ENCODE measurements around the gene EEIG1.

Gene EEIG1

DNA sequence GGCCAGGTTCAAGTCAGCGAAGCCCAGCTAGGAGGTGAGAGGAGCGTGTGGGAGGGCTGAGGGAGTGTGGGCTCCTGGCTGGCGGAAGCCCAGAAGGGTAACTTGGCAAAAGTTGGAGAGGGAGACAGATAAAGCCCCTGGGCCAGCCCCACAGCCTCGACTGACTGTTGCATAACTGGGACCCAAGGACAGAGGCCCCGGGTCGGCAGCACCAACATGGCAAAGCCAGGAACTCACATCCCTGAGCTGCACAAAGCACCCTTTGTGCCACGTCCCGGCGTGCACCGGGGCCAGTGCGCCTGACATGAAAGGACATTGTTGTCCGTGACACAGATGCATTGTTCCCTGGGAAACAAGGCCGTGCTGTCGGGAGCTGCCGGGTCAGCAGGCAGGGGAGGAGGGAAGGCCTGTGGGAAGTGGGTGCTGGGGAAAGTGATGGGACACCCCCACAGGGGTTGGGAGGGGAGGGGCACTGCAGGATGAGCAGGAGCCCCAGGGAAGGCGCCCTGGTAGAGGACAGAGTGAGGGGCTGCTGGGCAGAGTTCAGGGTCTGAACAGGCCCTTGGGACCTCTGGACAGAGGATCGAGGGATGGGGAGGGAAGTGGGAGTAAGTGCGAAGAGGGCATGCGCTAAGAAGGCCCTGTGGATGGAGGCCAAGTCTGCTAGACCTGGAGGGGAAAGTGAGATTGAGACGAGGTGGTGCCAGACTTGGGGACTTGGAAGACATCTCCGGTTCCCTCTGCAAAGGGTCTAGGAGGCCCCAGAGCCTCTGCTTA lies 30.1 kb downstream of the EEIG1 start:
- H3K9ac ChIP-seq (ENCODE audit: low read depth, low read length), result no peak overlapping the region
- H3K4me1 ChIP-seq (ENCODE audit: control insufficient read depth, insufficient read depth, low read length), result peaks cover 10% of the 10 kb centered on the region

GRCh38 chr9:127949827-127950512 lies 30.8 kb downstream of the EEIG1 start:
- peaks cover 3% of the 10 kb centered on the region for H3K4me1 ChIP-seq (ENCODE audit: control insufficient read depth, insufficient read depth, low read length)
- no peak overlapping the region for H3K9ac ChIP-seq (ENCODE audit: low read depth, low read length)
- H3K4me2 ChIP-seq (ENCODE audit: low read length), result no peak overlapping the region
- H3K27me3 ChIP-seq (ENCODE audit: control insufficient read depth, insufficient read depth, low read length), result no peaks in the 10 kb centered on the region
- no peak overlapping the region for H3K4me3 ChIP-seq (ENCODE audit: low read length)
- H3K36me3 ChIP-seq (ENCODE audit: insufficient read depth, low read length), result no peaks in the 10 kb centered on the region
- H3K9me3 ChIP-seq (replicated peaks; ENCODE audit: low read length), result no peaks in the 10 kb centered on the region

More for the DNA sequence above, 30.1 kb downstream of the EEIG1 start:
- no peaks in the 10 kb centered on the region for H3K9me3 ChIP-seq (replicated peaks; ENCODE audit: low read length)
- H3K27me3 ChIP-seq (ENCODE audit: control insufficient read depth, insufficient read depth, low read length), result no peaks in the 10 kb centered on the region
- no peak overlapping the region for H3K4me3 ChIP-seq (ENCODE audit: low read length)
- H3K36me3 ChIP-seq (ENCODE audit: insufficient read depth, low read length), result no peaks in the 10 kb centered on the region
- no peak overlapping the region for H3K4me2 ChIP-seq (ENCODE audit: low read length)

- H3K36me3 ChIP-seq (ENCODE audit: insufficient read depth, low read length), result no peaks in the 10 kb centered on the region
- no peak overlapping the region for H3K9ac ChIP-seq (ENCODE audit: low read depth, low read length)
- H3K4me2 ChIP-seq (ENCODE audit: low read length), result no peak overlapping the region
- no peak overlapping the region for H3K4me3 ChIP-seq (ENCODE audit: low read length)
- no peaks in the 10 kb centered on the region for H3K4me1 ChIP-seq (ENCODE audit: control insufficient read depth, insufficient read depth, low read length)
- H3K9me3 ChIP-seq (replicated peaks; ENCODE audit: low read length), result no peaks in the 10 kb centered on the region
- no peaks in the 10 kb centered on the region for H3K27me3 ChIP-seq (ENCODE audit: control insufficient read depth, insufficient read depth, low read length)
Observed at GRCh38 chr9:127947841-127948710, 32.7 kb downstream of the EEIG1 start.

GRCh38 chr9:127946728-127947127 lies 34.1 kb downstream of the EEIG1 start:
- H3K36me3 ChIP-seq (ENCODE audit: insufficient read depth, low read length), result no peaks in the 10 kb centered on the region

GRCh38 chr9:127945942-127946341 lies 34.8 kb downstream of the EEIG1 start:
- Histone ChIP-seq H3K9me3 (replicated peaks; ENCODE audit: low read length) (no peaks in the 10 kb centered on the region), H3K4me1 (ENCODE audit: control insufficient read depth, insufficient read depth, low read length) (peaks cover 4% of the 10 kb centered on the region), H3K4me3 (ENCODE audit: low read length) (no peak overlapping the region), H3K27me3 (ENCODE audit: control insufficient read depth, insufficient read depth, low read length) (no peaks in the 10 kb centered on the region), H3K36me3 (ENCODE audit: insufficient read depth, low read length) (no peaks in the 10 kb centered on the region), H3K9ac (ENCODE audit: low read depth, low read length) (no peak overlapping the region), H3K4me2 (ENCODE audit: low read length) (no peak overlapping the region)

More at GRCh38 chr9:127946728-127947127, 34.1 kb downstream of the EEIG1 start:
- Histone ChIP-seq H3K4me2 (ENCODE audit: low read length) (no peak overlapping the region), H3K27me3 (ENCODE audit: control insufficient read depth, insufficient read depth, low read length) (no peaks in the 10 kb centered on the region), H3K9ac (ENCODE audit: low read depth, low read length) (no peak overlapping the region), H3K4me3 (ENCODE audit: low read length) (no peak overlapping the region), H3K9me3 (replicated peaks; ENCODE audit: low read length) (no peaks in the 10 kb centered on the region), H3K4me1 (ENCODE audit: control insufficient read depth, insufficient read depth, low read length) (peaks cover 4% of the 10 kb centered on the region)

GRCh38 chr9:127945338-127945737 lies 35.5 kb downstream of the EEIG1 start:
- H3K9ac ChIP-seq (ENCODE audit: low read depth, low read length), result no peak overlapping the region
- no peak overlapping the region for H3K4me2 ChIP-seq (ENCODE audit: low read length)
- H3K36me3 ChIP-seq (ENCODE audit: insufficient read depth, low read length), result no peaks in the 10 kb centered on the region
- H3K4me3 ChIP-seq (ENCODE audit: low read length), result no peak overlapping the region
- H3K4me1 ChIP-seq (ENCODE audit: control insufficient read depth, insufficient read depth, low read length), result peaks cover 4% of the 10 kb centered on the region
- no peaks in the 10 kb centered on the region for H3K9me3 ChIP-seq (replicated peaks; ENCODE audit: low read length)
- H3K27me3 ChIP-seq (ENCODE audit: control insufficient read depth, insufficient read depth, low read length), result no peaks in the 10 kb centered on the region

DNA sequence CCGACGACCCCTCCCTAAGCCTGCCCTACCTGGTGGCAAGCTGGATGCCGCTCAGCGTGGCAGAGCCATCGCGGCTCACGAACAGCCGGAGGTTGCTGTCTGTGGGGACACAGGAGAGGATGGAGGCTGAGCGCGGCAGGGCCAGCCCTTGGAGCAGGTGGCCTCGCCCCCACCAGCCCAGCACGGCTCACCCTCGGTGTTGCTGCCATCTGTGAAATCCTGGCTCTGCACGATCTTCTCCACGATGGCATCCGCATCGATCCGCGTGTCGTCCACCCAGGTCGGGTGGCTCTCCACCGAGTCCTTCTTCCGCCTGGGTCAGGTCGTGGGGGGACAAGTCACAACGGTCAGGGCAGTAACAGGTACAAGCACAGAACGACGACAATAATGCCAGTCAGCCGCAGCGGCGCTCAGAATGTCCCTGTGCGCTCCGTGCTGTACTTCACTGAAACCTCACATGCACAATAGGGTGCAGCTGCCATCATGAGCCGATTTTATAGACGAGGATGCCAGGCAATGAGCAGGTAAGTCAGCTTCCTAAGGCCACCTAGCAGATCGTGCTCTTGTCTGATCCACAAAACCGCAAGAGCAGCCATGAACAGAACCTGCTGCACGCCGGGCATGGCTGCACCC lies 36.1 kb downstream of the EEIG1 start:
- no peaks in the 10 kb centered on the region for H3K27me3 ChIP-seq (ENCODE audit: control insufficient read depth, insufficient read depth, low read length)
- peaks cover 4% of the 10 kb centered on the region for H3K4me1 ChIP-seq (ENCODE audit: control insufficient read depth, insufficient read depth, low read length)
- no peaks in the 10 kb centered on the region for H3K9me3 ChIP-seq (replicated peaks; ENCODE audit: low read length)
- no peaks in the 10 kb centered on the region for H3K36me3 ChIP-seq (ENCODE audit: insufficient read depth, low read length)
- H3K4me3 ChIP-seq (ENCODE audit: low read length), result no peak overlapping the region
- H3K4me2 ChIP-seq (ENCODE audit: low read length), result no peak overlapping the region
- no peak overlapping the region for H3K9ac ChIP-seq (ENCODE audit: low read depth, low read length)

DNA sequence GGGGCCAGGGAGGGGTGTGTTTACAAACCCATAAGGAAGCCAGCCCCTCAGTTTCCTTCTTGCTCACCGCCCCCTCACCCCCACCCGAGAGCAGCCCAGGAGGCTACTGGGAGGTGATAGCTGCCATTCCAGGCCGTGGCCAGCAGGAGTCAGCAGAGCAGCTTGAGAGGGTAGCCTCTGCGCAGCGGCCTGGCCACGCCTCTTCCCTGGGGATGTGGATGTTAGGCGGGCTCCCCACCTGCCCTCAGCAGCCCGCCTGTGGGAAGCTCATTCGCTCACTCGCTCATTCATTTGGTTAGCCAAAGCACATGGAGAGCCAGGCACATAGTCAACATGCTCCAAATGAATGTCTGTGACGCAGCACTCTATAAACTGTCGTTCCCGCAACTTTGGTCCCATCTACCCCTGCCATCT lies 37.1 kb downstream of the EEIG1 start:
- H3K27me3 ChIP-seq (ENCODE audit: control insufficient read depth, insufficient read depth, low read length), result no peaks in the 10 kb centered on the region
- H3K36me3 ChIP-seq (ENCODE audit: insufficient read depth, low read length), result no peaks in the 10 kb centered on the region
- peaks cover 4% of the 10 kb centered on the region for H3K4me1 ChIP-seq (ENCODE audit: control insufficient read depth, insufficient read depth, low read length)
- H3K4me2 ChIP-seq (ENCODE audit: low read length), result no peak overlapping the region
- H3K4me3 ChIP-seq (ENCODE audit: low read length), result no peak overlapping the region
- no peak overlapping the region for H3K9ac ChIP-seq (ENCODE audit: low read depth, low read length)
- H3K9me3 ChIP-seq (replicated peaks; ENCODE audit: low read length), result no peaks in the 10 kb centered on the region

DNA sequence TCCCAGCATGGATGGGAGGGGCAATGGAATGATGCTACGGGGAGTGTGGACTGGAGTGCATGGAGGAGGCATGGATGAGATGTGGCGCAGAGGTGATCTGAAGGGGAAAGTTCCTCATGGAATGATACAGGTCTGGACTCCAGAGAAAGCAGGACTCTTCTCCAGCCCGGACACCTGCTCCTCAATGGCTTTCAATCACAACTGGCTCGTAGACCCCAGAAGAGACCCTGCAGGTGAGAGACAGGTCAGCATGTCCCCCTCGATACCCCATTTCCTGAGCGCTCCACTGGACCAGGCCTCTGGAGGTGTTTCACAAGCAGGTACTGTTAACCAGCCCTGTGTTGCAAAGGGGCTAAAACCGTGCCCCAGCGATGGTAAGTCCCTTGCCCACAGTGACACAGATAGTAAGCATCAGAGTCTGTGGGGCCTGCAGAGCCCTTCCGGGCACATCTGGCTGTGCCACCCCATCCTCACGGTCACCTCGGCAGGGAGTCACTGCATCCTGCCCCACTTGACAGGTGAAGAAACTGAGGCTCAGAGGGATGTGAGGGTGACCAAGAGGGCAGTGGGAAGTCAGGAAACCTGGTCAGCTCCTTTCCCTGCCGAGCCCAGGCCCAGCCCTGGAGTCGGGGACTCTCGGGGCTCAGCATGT lies 37.7 kb downstream of the EEIG1 start:
- Histone ChIP-seq H3K27me3 (ENCODE audit: control insufficient read depth, insufficient read depth, low read length) (no peaks in the 10 kb centered on the region), H3K9me3 (replicated peaks; ENCODE audit: low read length) (no peaks in the 10 kb centered on the region), H3K36me3 (ENCODE audit: insufficient read depth, low read length) (no peaks in the 10 kb centered on the region), H3K9ac (ENCODE audit: low read depth, low read length) (no peak overlapping the region), H3K4me1 (ENCODE audit: control insufficient read depth, insufficient read depth, low read length) (peaks cover 5% of the 10 kb centered on the region), H3K4me3 (ENCODE audit: low read length) (no peak overlapping the region), H3K4me2 (ENCODE audit: low read length) (no peak overlapping the region)

- peaks cover 9% of the 10 kb centered on the region for H3K4me1 ChIP-seq (ENCODE audit: control insufficient read depth, insufficient read depth, low read length)
- H3K4me2 ChIP-seq (ENCODE audit: low read length), result no peak overlapping the region
- no peaks in the 10 kb centered on the region for H3K36me3 ChIP-seq (ENCODE audit: insufficient read depth, low read length)
- no peak overlapping the region for H3K4me3 ChIP-seq (ENCODE audit: low read length)
- H3K9ac ChIP-seq (ENCODE audit: low read depth, low read length), result no peak overlapping the region
- H3K9me3 ChIP-seq (replicated peaks; ENCODE audit: low read length), result no peaks in the 10 kb centered on the region
- H3K27me3 ChIP-seq (ENCODE audit: control insufficient read depth, insufficient read depth, low read length), result no peaks in the 10 kb centered on the region
Observed at GRCh38 chr9:127942216-127943010, 38.4 kb downstream of the EEIG1 start.
